HG03558 (cell line): ENCODE data around the gene AKAP1.
"Not testable (repeated sequence)": the region's sequence is repeated elsewhere in the genome, so short reads cannot be mapped to it uniquely, and the experiment has no call there.

Experiments
- ATAC-seq: cut with Tn5 transposase; IDR thresholded peaks from one replicate; pipeline ENCODE4 v1.9.1; 2021; ENCODE audit warnings: moderate number of reproducible peaks; ENCODE audit not compliant: unreplicated experiment; ENCODE audit errors: extremely low read depth

The AKAP1 gene

DNA sequence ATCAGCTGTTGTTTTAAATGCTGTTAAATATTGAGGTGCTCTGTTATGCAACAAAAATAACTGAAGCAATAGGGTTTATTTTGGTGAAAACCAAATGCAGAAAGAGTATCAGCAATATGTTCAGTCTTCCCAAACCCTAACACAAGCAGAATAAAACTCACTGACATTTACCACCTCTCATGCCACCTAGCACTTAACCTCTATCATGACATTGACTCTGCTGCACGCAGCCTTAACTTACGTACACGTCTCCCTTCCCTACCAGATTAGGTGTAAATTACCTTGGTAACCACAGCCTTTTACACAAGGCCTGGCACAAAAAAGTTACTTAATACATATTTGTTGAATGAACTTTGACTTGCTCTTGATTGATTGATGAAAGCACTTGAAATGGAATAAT is 9.9 kb upstream of the AKAP1 start:
- ATAC-seq: no peak

- ATAC-seq: no peak
Measured at GRCh38 chr17:57075785-57076184, 9.3 kb upstream of the AKAP1 start.

GRCh38 chr17:57077000-57077399 is 8.0 kb upstream of the AKAP1 start:
- ATAC-seq: no peak

DNA sequence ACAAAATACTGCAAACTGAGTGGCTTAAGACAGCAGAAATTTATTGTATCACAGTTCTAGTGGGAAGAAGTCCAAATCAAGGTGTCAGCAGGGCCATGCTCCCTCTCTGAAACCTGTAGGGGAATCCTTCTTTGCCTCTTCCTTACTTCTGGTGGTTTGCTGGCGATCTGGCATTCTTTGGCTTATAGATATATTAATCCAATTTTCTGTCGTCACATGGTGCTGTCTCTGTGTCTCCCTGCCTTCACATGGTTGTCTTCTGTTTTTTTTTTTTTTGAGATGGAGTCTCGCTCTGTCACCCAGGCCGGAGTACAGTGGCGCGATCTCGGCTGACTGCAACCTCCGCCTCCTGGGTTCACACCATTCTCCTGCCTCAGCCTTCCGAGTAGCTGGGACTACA is 6.8 kb upstream of the AKAP1 start:
- no peak for ATAC-seq

DNA sequence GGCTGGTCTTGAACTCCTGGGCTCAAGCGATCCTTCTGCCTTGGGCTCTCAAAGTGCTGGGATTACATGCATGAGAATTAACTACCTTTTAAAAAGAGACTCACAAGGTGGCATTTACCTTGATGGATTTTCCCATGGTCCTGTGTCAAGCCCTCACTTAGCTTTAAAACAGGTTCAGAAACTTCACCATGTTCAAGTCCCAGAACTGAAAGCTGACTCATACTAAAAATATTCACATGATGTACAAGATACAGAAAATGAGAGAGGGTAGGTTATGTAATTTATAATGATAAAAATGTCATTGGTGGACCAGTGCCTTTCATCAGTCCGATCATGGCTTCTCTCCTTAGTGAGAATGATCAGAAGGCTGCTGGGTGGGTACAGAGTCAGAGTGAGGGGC is 4.3 kb upstream of the AKAP1 start:
- ATAC-seq: no peak

GRCh38 chr17:57082441-57082840 is 2.6 kb upstream of the AKAP1 start:
- ATAC-seq: no peak

DNA sequence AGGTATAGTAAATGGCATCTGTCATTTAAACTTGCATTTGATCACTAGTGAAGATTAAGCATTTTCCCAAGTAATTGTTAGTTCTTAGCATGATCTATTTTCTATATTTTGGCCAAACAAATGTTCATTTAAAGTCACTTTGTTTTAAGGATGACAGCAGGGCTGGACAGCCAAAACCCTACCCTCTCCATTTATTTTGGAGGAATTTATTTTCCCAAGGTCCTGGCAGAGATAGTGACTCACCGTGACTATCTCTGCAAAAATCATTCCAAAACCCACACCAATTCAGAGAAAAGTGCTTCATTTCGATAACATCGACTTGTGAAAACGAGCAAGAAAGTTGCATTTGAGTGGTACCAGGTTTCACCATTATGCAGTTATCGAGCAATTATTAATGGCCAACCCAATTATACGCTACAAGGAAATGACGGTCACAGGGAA is 665 bp upstream of the AKAP1 start:
- no peak for ATAC-seq

DNA sequence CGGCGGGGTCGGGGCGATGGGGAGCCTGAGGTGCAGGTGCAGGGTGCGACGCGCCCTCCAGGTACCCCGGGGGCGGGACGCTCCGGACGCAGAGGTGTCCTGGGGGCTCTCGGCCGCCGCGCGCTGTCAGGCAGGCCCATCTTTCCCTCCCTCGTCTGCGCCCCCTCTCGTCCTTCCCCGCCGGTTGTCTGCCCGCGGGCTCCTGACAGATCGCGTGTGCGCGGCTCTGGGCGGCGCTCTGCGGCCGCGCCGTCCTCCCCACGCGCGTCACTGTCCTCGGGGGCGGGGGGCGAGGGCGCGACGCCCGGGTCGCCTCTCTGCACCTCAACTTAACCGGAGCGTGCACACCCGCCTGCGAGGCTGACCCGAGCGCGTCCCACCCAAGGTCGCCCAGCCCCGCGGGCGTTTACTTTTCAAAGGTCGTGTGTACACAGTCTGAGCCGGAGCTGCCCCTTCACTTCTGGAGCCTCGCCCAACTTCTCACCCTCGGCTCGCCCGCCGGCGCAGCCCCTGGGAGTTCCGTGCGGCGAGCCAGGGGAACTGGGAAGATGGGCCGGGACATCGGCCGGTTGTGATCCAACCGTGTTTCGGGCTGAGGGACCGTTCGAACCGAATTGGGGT is 512 bp downstream of the AKAP1 start:
- ATAC-seq: peak; percentile 9

- ATAC-seq: no peak
Measured at GRCh38 chr17:57086069-57086930, 1.3 kb downstream of the AKAP1 start.

- no peak for ATAC-seq
Measured at GRCh38 chr17:57088298-57088697, 3.3 kb downstream of the AKAP1 start.

GRCh38 chr17:57089391-57089790 is 4.3 kb downstream of the AKAP1 start:
- ATAC-seq: no peak

GRCh38 chr17:57090560-57091185 is 5.6 kb downstream of the AKAP1 start:
- no peak for ATAC-seq

DNA sequence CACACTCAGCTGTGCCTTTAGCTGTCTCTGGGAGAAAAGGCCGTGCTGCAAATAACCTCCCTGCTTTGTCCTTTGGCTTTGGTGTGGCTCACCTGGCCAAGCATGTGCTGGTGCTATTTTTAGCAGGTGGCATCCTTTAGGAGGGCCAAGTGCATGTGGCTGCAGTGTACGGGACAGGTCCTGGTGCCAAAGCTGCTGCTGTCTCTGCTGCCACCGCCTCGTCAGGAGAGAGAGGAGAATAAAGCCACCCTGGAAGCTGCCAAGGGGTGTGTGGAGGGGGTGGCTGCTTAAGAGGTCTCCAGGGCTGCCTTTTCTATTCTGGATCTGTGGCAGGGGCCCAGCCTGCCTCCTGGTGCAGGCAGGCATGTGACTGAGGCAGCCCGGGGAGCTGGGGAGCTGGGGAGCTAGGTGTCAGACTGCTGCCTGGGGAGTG is 6.2 kb downstream of the AKAP1 start:
- no peak for ATAC-seq

DNA sequence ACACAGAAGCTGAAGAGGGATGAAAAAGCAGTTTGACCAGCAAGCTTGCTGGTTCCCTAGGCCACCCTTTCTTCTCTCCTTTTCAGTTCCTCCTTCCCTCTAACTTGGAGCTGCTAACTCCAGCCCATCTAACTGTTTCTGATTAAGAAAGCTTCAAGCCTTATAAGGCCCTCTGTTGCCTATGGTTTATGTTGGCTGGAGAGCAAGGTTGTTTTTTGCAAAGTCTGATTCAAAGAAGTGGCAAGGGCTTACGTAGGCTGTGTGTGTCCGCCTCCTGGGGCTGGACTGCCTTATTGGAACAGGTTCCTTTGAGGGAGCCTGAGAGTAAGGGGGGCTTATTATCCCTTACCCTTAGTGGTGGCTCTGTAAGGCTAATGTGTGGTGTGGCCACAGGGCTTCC is 7.1 kb downstream of the AKAP1 start:
- ATAC-seq: no peak

DNA sequence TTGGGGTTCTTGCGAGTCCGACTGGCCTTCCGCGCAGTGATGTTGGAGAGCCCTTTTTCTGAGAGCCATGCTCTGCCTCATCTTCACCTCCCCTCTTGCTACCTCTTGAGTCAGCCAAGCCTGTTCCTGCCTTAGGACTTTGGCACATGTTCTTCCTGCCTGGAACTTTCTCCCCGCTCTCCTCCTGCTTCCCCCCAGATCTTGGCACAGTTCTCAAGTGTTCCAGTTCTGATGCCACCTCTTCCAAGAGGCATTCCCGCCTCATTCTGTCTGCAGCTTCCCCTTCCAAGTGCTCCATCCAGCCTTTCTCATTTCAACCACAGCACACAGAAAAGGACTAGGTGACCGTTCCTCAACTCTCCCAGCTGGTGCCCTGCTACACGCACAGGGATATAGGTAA is 7.7 kb downstream of the AKAP1 start:
- ATAC-seq: no peak

GRCh38 chr17:57096472-57097202 is 11.6 kb downstream of the AKAP1 start:
- ATAC-seq: no peak

DNA sequence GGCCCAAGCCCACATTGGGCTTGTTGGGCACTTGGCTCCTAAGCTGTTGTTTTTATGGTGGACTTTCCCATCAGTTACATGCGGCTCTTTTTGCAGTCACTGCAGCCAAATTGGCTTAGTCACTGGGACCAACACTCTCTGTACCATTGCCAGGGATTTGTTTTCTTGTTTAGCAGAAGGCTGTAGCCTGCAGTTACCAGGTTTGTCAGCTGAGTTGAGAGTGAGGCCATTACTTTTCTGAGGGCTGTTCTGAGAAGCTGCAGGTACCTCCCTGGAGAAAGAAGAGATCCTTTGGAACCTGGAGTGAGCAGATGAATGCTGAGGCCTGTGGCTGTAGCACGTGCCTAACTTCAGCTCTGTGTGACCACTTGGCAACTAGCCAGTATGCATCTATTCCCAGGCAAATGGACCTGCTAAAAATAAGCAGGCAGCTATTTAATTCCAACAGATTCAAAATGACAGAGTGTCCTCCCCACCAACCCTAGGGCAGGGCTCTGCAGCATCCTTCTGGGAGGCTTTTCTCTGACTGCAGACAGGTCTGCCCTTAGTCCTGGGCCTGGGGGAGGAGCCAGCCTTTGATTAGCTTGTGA is 12.9 kb downstream of the AKAP1 start:
- no peak for ATAC-seq

- ATAC-seq: peak; percentile 68
Measured at GRCh38 chr17:57099165-57099564, 14.1 kb downstream of the AKAP1 start.

DNA sequence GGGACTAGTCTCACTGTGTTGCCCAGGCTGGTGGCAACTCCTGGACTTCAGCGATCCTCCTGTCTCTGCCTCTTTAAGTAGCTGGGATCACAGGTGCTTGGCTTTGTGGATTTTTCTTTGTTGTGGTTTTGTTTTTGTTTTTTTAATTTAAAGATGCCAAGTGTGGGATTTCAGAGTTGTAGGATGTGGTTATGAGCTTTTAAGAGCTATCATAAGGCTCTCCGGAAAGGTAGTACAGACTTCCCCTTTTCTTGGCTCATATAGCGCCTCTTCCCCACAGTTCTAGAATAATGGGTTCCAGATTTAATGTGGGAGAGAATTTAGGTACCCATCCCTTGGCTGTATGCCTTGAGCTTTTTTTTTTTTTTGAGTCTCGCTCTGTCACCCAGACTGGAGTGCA is 17.1 kb downstream of the AKAP1 start:
- ATAC-seq: no peak

DNA sequence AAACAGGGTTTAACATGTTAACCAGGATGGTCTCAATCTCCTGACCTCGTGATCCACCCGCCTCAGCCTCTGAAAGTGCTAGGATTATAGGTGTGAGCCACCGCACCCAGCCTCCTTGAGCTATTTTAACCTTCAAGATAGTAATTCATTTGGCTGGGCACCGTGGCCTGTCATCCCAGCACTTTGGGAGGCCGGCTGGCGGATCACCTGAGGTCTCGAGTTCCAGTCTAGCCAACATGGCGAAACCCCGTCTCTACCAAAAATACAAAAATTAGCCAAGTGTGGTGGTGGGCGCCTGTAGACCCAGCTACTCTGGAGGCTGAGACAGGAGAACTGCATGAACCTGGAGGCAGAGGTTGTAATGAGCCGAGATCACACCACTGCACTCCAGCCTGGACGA is 17.6 kb downstream of the AKAP1 start:
- ATAC-seq: not testable (repeated sequence)
